Peyer's patch (tissue), 4 donors: Measurements from ENCODE around the gene PLCH2. TPM values are rescaled to one million over a fixed set of nuclear protein-coding genes. Genes with fewer than 3 reads are reported as not detected.

Experiments
- DNase-seq, 3 donors: peaks; one replicate each; pipeline ENCODE4 v3.0.0-alpha.2; 2017 to 2019
- H3K27ac ChIP-seq, 4 donors: fragments of 200-600 bp; sonication (generic); one replicate each; pipeline ENCODE4 v1.5.1; 2016 to 2019
- H3K27me3 ChIP-seq, 2 donors: fragments of 200-600 bp; sonication (generic); one replicate each; pipeline ENCODE4 v1.5.1; 2019
- H3K36me3 ChIP-seq, 3 donors: fragments of 200-600 bp; sonication (generic); one replicate each; pipeline ENCODE4 v1.5.1; 2016 to 2019
- H3K4me1 ChIP-seq, 4 donors: fragments of 200-600 bp; sonication (generic); one replicate each; pipeline ENCODE4 v1.5.1; 2016 to 2019
- H3K4me3 ChIP-seq, 4 donors: fragments of 200-600 bp; sonication (generic); 1 replicate in 3 of 4; 2 replicates in 1 of 4; pipeline ENCODE4 v1.5.1; 2016 to 2019; ENCODE audit warnings: mild to moderate bottlenecking in 1 of 4
- H3K9me3 ChIP-seq, 4 donors: fragments of 200-600 bp; sonication (generic); one replicate each; pipeline ENCODE4 v1.5.1; 2016 to 2019; ENCODE audit warnings: mild to moderate bottlenecking in 1 of 4
- CTCF ChIP-seq, 6 experiments: fragments of 450-650 bp in 4 of 6; fragments of 200-600 bp in 2 of 6; sonication (generic) in 1 of 6; IDR thresholded peaks; one replicate each; pipeline ENCODE4 v1.5.1; 2017 to 2019; ENCODE audit warnings: antibody characterized with exemption in 6 of 6, mild to moderate bottlenecking in 3 of 6, moderate library complexity in 1 of 6
- POLR2A ChIP-seq, 2 donors: fragments of 450-650 bp; IDR thresholded peaks; one replicate each; pipeline ENCODE4 v1.5.1; 2017; ENCODE audit warnings: antibody characterized with exemption in 2 of 2, mild to moderate bottlenecking in 2 of 2, moderate library complexity in 2 of 2
- total RNA-seq, 4 donors: library from RNA; depleted of rRNA; stranded (reverse); fragments of >200 nt; gene quantifications; one replicate each; pipeline ENCODE4 v1.1.0, GENCODE V29; 2016

The PLCH2 gene
- total RNA-seq, 4 donors from 2014 or later: 2.5 to 18.3 (median 7.8) TPM

- TF ChIP-seq POLR2A (IDR thresholded peaks at IDR 0.05): no peak
- no peak for TF ChIP-seq CTCF (IDR thresholded peaks at IDR 0.05)
- DNase-seq: no peak
- Histone ChIP-seq H3K4me3 (no peak overlapping the region), H3K9me3 (no peaks in the 10 kb centered on the region), H3K4me1 (peaks cover 0 to 13% (median 4%) of the 10 kb centered on the region in 4 donors), H3K36me3 (no peaks in the 10 kb centered on the region), H3K27me3 (no peaks in the 10 kb centered on the region), H3K27ac (no peak overlapping the region)
Observed at GRCh38 chr1:2469103-2469940, 6.8 kb upstream of the PLCH2 start.

- Histone ChIP-seq H3K27me3 (no peaks in the 10 kb centered on the region), H3K9me3 (no peaks in the 10 kb centered on the region), H3K27ac (no peak overlapping the region), H3K36me3 (no peaks in the 10 kb centered on the region), H3K4me3 (no peak overlapping the region), H3K4me1 (peaks cover 0 to 13% (median 4%) of the 10 kb centered on the region in 4 donors)
- DNase-seq: no peak
- TF ChIP-seq CTCF (IDR thresholded peaks at IDR 0.05): no peak
- no peak for TF ChIP-seq POLR2A (IDR thresholded peaks at IDR 0.05)
Observed at GRCh38 chr1:2470290-2471158, 5.6 kb upstream of the PLCH2 start.

GRCh38 chr1:2471159-2471471, 5.0 kb upstream of the PLCH2 start:
- Histone ChIP-seq H3K36me3 (no peaks in the 10 kb centered on the region), H3K4me3 (no peak overlapping the region), H3K4me1 (peaks cover 0 to 13% (median 4%) of the 10 kb centered on the region in 4 donors), H3K27ac (no peak overlapping the region), H3K9me3 (no peaks in the 10 kb centered on the region), H3K27me3 (no peaks in the 10 kb centered on the region)
- DNase-seq: no peak
- no peak for TF ChIP-seq POLR2A (IDR thresholded peaks at IDR 0.05)
- TF ChIP-seq CTCF (IDR thresholded peaks at IDR 0.05): no peak

GRCh38 chr1:2471587-2472001, 4.5 kb upstream of the PLCH2 start:
- Histone ChIP-seq H3K4me1 (peaks cover 0 to 10% (median 4%) of the 10 kb centered on the region in 4 donors), H3K27ac (no peak overlapping the region), H3K27me3 (no peaks in the 10 kb centered on the region), H3K9me3 (no peaks in the 10 kb centered on the region), H3K36me3 (no peaks in the 10 kb centered on the region), H3K4me3 (no peak overlapping the region)
- TF ChIP-seq CTCF (IDR thresholded peaks at IDR 0.05): no peak
- no peak for TF ChIP-seq POLR2A (IDR thresholded peaks at IDR 0.05)
- no peak for DNase-seq

GRCh38 chr1:2472109-2472508, 4.0 kb upstream of the PLCH2 start:
- DNase-seq: no peak
- no peak overlapping the region for H3K27ac ChIP-seq
- H3K4me1 ChIP-seq: peaks cover 0 to 5% (median 2%) of the 10 kb centered on the region in 4 donors
- H3K4me3 ChIP-seq: no peak overlapping the region
- H3K36me3 ChIP-seq: no peaks in the 10 kb centered on the region
- TF ChIP-seq CTCF (IDR thresholded peaks at IDR 0.05) (no peak), POLR2A (IDR thresholded peaks at IDR 0.05) (no peak)
- H3K9me3 ChIP-seq: no peaks in the 10 kb centered on the region
- no peaks in the 10 kb centered on the region for H3K27me3 ChIP-seq
